ENCODE measurements around the gene AMOT. TPM values are rescaled to one million over a fixed set of nuclear protein-coding genes. Genes with fewer than 3 reads are reported as not detected.

AMOT gene
- total and polyA plus RNA-seq, 2 donors (not counting 1 experiment from before 2014, with no cell fraction given), result 0.91 to 5.2 TPM

DNA sequence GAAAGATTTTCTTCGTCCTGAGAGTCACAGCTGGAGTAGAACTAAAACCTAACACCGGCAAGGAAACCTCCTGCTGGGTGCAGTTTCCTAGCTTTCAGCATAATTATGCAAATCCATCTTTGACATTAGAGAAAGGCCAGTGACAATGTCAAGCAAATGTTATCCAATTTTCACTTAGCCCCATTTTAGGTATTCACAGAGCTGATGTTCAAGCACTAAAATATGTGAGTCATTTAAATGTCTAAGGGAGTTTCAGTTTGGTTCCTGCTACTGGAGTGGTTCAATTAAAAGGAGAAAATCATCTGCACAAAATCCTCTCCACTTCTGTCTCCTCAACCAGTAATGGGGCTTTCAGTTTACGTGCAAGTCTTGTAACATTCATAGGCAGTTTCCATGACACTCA lies 37.1 kb upstream of the AMOT start:
- no peak for TF ChIP-seq CTCF (IDR thresholded peaks at IDR 0.05)
- TF ChIP-seq EZH2 (IDR thresholded peaks at IDR 0.05; ENCODE audit: borderline replicate concordance, insufficient read depth, low read depth, low read length, poor library complexity, severe bottlenecking), result no peak
- no peaks in the 10 kb centered on the region for H3K9me3 ChIP-seq (ENCODE audit: control extremely low read depth in 1 of 3, control insufficient read depth in 2 of 3, insufficient read depth in 1 of 3, low read length in 2 of 3)
- no peaks in the 10 kb centered on the region for H3K27me3 Mint-ChIP-seq
- H3K27ac ChIP-seq (ENCODE audit: low read length in 2 of 2), result no peak overlapping the region
- no CpG with 5 or more reads among the region's 3 CpGs for WGBS (ENCODE audit: insufficient coverage)
- POLR2A ChIA-PET, result no interaction called here
- no peak overlapping the region for H3K4me3 Mint-ChIP-seq
- CTCF ChIA-PET, result no interaction called here
- H3K4me2 ChIP-seq (replicated peaks; ENCODE audit: low read depth, low read length, poor library complexity, severe bottlenecking), result no peak overlapping the region
- no peak overlapping the region for H3K9ac ChIP-seq (ENCODE audit: low read length)
- no peak overlapping the region for H2AFZ ChIP-seq (ENCODE audit: insufficient read depth, low read depth, low read length, poor library complexity, severe bottlenecking)
- H3K4me3 ChIP-seq (ENCODE audit: control extremely low read depth in 1 of 5, extremely low read depth in 1 of 5, insufficient read depth in 1 of 5, low read depth in 2 of 5, low read length in 4 of 5), result no peak overlapping the region
- H3K9me3 Mint-ChIP-seq (ENCODE audit: insufficient read depth), result no peaks in the 10 kb centered on the region
- H3K4me1 Mint-ChIP-seq, result peaks cover 1% of the 10 kb centered on the region
- intact Hi-C loops (cut with micrococcal nuclease), result no loop called here
- ATAC-seq (ENCODE audit: low read depth) (no peak), DNase-seq (no peak)
- H3K27ac Mint-ChIP-seq, result no peak overlapping the region
- H3K36me3 ChIP-seq (replicated peaks in 1 of 2; ENCODE audit: control extremely low read depth in 1 of 2, control insufficient read depth in 1 of 2, extremely low read depth in 1 of 2, insufficient read depth in 2 of 2, low read length in 1 of 2), result no peaks in the 10 kb centered on the region
- H3K4me1 ChIP-seq (ENCODE audit: control insufficient read depth in 2 of 2, insufficient read depth in 2 of 2, low read length in 2 of 2), result no peaks in the 10 kb centered on the region
- no peaks in the 10 kb centered on the region for H3K79me2 ChIP-seq (ENCODE audit: control insufficient read depth, insufficient read depth, low read length)
- H4K20me1 ChIP-seq (ENCODE audit: control insufficient read depth, insufficient read depth, low read length, poor library complexity, severe bottlenecking), result no peaks in the 10 kb centered on the region
- H3K27me3 ChIP-seq (replicated peaks in 1 of 4; ENCODE audit: control extremely low read depth in 1 of 4, control insufficient read depth in 3 of 4, insufficient read depth in 4 of 4, low read length in 3 of 4), result no peaks in the 10 kb centered on the region

GRCh38 chrX:112874614-112875013 lies 34.0 kb upstream of the AMOT start:
- ATAC-seq (ENCODE audit: low read depth) (no peak), DNase-seq (no peak)
- H2AFZ ChIP-seq (ENCODE audit: insufficient read depth, low read depth, low read length, poor library complexity, severe bottlenecking), result no peak overlapping the region
- H3K27ac Mint-ChIP-seq, result no peak overlapping the region
- ChIA-PET POLR2A (no interaction called here), CTCF (no interaction called here)
- H4K20me1 ChIP-seq (ENCODE audit: control insufficient read depth, insufficient read depth, low read length, poor library complexity, severe bottlenecking), result no peaks in the 10 kb centered on the region
- no peak overlapping the region for H3K4me3 Mint-ChIP-seq
- no peaks in the 10 kb centered on the region for H3K79me2 ChIP-seq (ENCODE audit: control insufficient read depth, insufficient read depth, low read length)
- H3K4me1 ChIP-seq (ENCODE audit: control insufficient read depth in 2 of 2, insufficient read depth in 2 of 2, low read length in 2 of 2), result no peaks in the 10 kb centered on the region
- no peaks in the 10 kb centered on the region for H3K36me3 ChIP-seq (replicated peaks in 1 of 2; ENCODE audit: control extremely low read depth in 1 of 2, control insufficient read depth in 1 of 2, extremely low read depth in 1 of 2, insufficient read depth in 2 of 2, low read length in 1 of 2)
- no peak overlapping the region for H3K9ac ChIP-seq (ENCODE audit: low read length)
- intact Hi-C loops (cut with micrococcal nuclease), result no loop called here
- no peaks in the 10 kb centered on the region for H3K27me3 ChIP-seq (replicated peaks in 1 of 4; ENCODE audit: control extremely low read depth in 1 of 4, control insufficient read depth in 3 of 4, insufficient read depth in 4 of 4, low read length in 3 of 4)
- H3K4me2 ChIP-seq (replicated peaks; ENCODE audit: low read depth, low read length, poor library complexity, severe bottlenecking), result no peak overlapping the region
- WGBS (ENCODE audit: insufficient coverage), result no CpG with 5 or more reads among the region's 1 CpG
- no peak overlapping the region for H3K4me3 ChIP-seq (ENCODE audit: control extremely low read depth in 1 of 5, extremely low read depth in 1 of 5, insufficient read depth in 1 of 5, low read depth in 2 of 5, low read length in 4 of 5)
- no peak overlapping the region for H3K27ac ChIP-seq (ENCODE audit: low read length in 2 of 2)
- peaks cover 1% of the 10 kb centered on the region for H3K4me1 Mint-ChIP-seq
- no peaks in the 10 kb centered on the region for H3K9me3 ChIP-seq (ENCODE audit: control extremely low read depth in 1 of 3, control insufficient read depth in 2 of 3, insufficient read depth in 1 of 3, low read length in 2 of 3)
- no peaks in the 10 kb centered on the region for H3K27me3 Mint-ChIP-seq
- no peak for TF ChIP-seq CTCF (IDR thresholded peaks at IDR 0.05)
- no peaks in the 10 kb centered on the region for H3K9me3 Mint-ChIP-seq (ENCODE audit: insufficient read depth)

Data from B cell (primary cell).